BE2C (cell line): ENCODE data around the gene SLFN12.

Experiments
- DNase-seq: peaks from one replicate; pipeline ENCODE4 v3.0.0-alpha.2; 2020
- H3K27me3 ChIP-seq: fragments of 250-450 bp; sonication (Bioruptor Pico); 2 replicates; pipeline ENCODE4 v1.5.1; 2020; ENCODE audit warnings: mild to moderate bottlenecking
- H3K36me3 ChIP-seq: fragments of 250-450 bp; sonication (Bioruptor Pico); 2 replicates; pipeline ENCODE4 v1.5.1; 2020; ENCODE audit warnings: mild to moderate bottlenecking
- H3K4me1 ChIP-seq: fragments of 250-450 bp; sonication (Bioruptor Pico); 2 replicates; pipeline ENCODE4 v1.5.1; 2020
- H3K4me3 ChIP-seq: 2 replicates; pipeline ENCODE4 v1.5.1; 2011; ENCODE audit warnings: low read depth, low read length
- H3K9me3 ChIP-seq: fragments of 250-450 bp; sonication (Bioruptor Pico); 2 replicates; pipeline ENCODE4 v1.5.1; 2020
- CTCF ChIP-seq: IDR thresholded peaks from 2 replicates; pipeline ENCODE4 v1.5.1; 2012; ENCODE audit warnings: mild to moderate bottlenecking, low read depth, low read length

SLFN12 gene

GRCh38 chr17:35390663-35391062 is 41.6 kb downstream of the SLFN12 start:
- no peak for DNase-seq
- Histone ChIP-seq H3K4me1 (no peaks in the 10 kb centered on the region), H3K9me3 (no peaks in the 10 kb centered on the region), H3K36me3 (no peaks in the 10 kb centered on the region), H3K4me3 (no peak overlapping the region), H3K27me3 (no peaks in the 10 kb centered on the region)
- no peak for TF ChIP-seq CTCF

- no peak for DNase-seq
- Histone ChIP-seq H3K9me3 (no peaks in the 10 kb centered on the region), H3K4me3 (no peak overlapping the region), H3K4me1 (no peaks in the 10 kb centered on the region), H3K36me3 (no peaks in the 10 kb centered on the region), H3K27me3 (no peaks in the 10 kb centered on the region)
- no peak for TF ChIP-seq CTCF
Measured at GRCh38 chr17:35390156-35390555, 42.1 kb downstream of the SLFN12 start.

- H3K4me1 ChIP-seq: no peaks in the 10 kb centered on the region
- H3K36me3 ChIP-seq: no peaks in the 10 kb centered on the region
- peaks cover 4% of the 10 kb centered on the region for H3K27me3 ChIP-seq
- no peak overlapping the region for H3K4me3 ChIP-seq
- TF ChIP-seq CTCF: no peak
- no peak for DNase-seq
- no peaks in the 10 kb centered on the region for H3K9me3 ChIP-seq
Measured at GRCh38 chr17:35387496-35387895, 44.8 kb downstream of the SLFN12 start.

- DNase-seq: no peak
- H3K36me3 ChIP-seq: no peaks in the 10 kb centered on the region
- no peaks in the 10 kb centered on the region for H3K4me1 ChIP-seq
- H3K9me3 ChIP-seq: no peaks in the 10 kb centered on the region
- H3K4me3 ChIP-seq: no peak overlapping the region
- H3K27me3 ChIP-seq: peaks cover 38% of the 10 kb centered on the region
- TF ChIP-seq CTCF: no peak
Measured at GRCh38 chr17:35377706-35378105, 54.6 kb downstream of the SLFN12 start.

- no peaks in the 10 kb centered on the region for H3K4me1 ChIP-seq
- H3K9me3 ChIP-seq: no peaks in the 10 kb centered on the region
- no peaks in the 10 kb centered on the region for H3K36me3 ChIP-seq
- no peak for DNase-seq
- no peak for TF ChIP-seq CTCF
- no peak overlapping the region for H3K4me3 ChIP-seq
- peaks cover 44% of the 10 kb centered on the region for H3K27me3 ChIP-seq
Measured at GRCh38 chr17:35377068-35377467, 55.2 kb downstream of the SLFN12 start.

- DNase-seq: no peak
- H3K4me1 ChIP-seq: no peaks in the 10 kb centered on the region
- peaks cover 53% of the 10 kb centered on the region for H3K27me3 ChIP-seq
- no peaks in the 10 kb centered on the region for H3K9me3 ChIP-seq
- no peak overlapping the region for H3K4me3 ChIP-seq
- TF ChIP-seq CTCF: no peak
- H3K36me3 ChIP-seq: no peaks in the 10 kb centered on the region
Measured at GRCh38 chr17:35376245-35376644, 56.1 kb downstream of the SLFN12 start.
